HCT116 (cell line): ENCODE measurements around the gene OTOG. TPM values are rescaled to one million over a fixed set of nuclear protein-coding genes. Genes with fewer than 3 reads are reported as not detected.

ENCODE experiments used
- ATAC-seq: fragments of 200-7000 bp; cut with Tn5 transposase; 2 replicates; pipeline ENCODE4 v1.9.1; 2020; ENCODE audit warnings: mild to moderate bottlenecking, moderate library complexity
- BruUV-seq: library from RNA; stranded (reverse); fragments of 400-500 nt; replicated peaks from 2 replicates; lab custom pipeline; 2021; lab: Mats Ljungman, UMichigan
- CTCF ChIA-PET: fragments of 300-600 bp; sonication (Branson Sonifier 250); formaldehyde crosslinking; loops from one replicate; lab custom pipeline; 2021; ENCODE audit warnings: antibody characterized with exemption; lab: Charles Lee
- POLR2A ChIA-PET: fragments of 300-600, 350-600 bp; sonication (Branson Sonifier 250); formaldehyde crosslinking; loops from one replicate; lab custom pipeline; 2021; ENCODE audit warnings: antibody characterized with exemption; lab: Charles Lee
- RAD21 ChIA-PET, 2 experiments: fragments of 300-600 bp; sonication (Branson Sonifier 250); formaldehyde crosslinking; loops; one replicate each; lab custom pipeline; 2023; ENCODE audit warnings: low total read pairs in 2 of 2; ENCODE audit not compliant: uncharacterized antibody in 2 of 2, unreplicated experiment in 2 of 2, low non-redundant PET in 1 of 2; lab: Charles Lee
- DNase-seq: peaks from one replicate; pipeline ENCODE4 v3.0.0-alpha.2; 2010; ENCODE audit warnings: low read depth, low spot score
- H2AFZ ChIP-seq: fragments of 200-600 bp; shearing (Covaris generic), sonication (generic); 2 replicates; pipeline ENCODE4 v1.6.1; 2017; ENCODE audit warnings: low read depth, mixed run types, mixed read lengths, antibody characterized with exemption, low read length; ENCODE audit not compliant: poor library complexity, severe bottlenecking
- H3K27ac ChIP-seq: 2 replicates; pipeline ENCODE4 v1.5.1; 2012; ENCODE audit warnings: low read depth, low read length
- H3K27me3 ChIP-seq: fragments of 200-600 bp; sonication (generic); 2 replicates; pipeline ENCODE4 v1.6.1; 2016; ENCODE audit warnings: mixed run types, low read length, mixed read lengths; ENCODE audit not compliant: insufficient read depth
- H3K36me3 ChIP-seq, 2 experiments: fragments of 200-500 bp in 1 of 2; fragments of 200-600 bp in 1 of 2; sonication (Bioruptor generic) in 1 of 2; sonication (generic) in 1 of 2; 2 replicates each; pipeline versions ENCODE4 v1.5.1 to v1.6.1; 2014 to 2016; ENCODE audit warnings: low read length in 2 of 2, inconsistent platforms in 1 of 2, mixed read lengths in 1 of 2, mixed run types in 1 of 2; ENCODE audit not compliant: insufficient read depth in 2 of 2, control insufficient read depth in 1 of 2
- H3K4me1 ChIP-seq, 2 experiments: fragments of 200-600 bp in 1 of 2; sonication (generic) in 1 of 2; 2 replicates each; pipeline versions ENCODE4 v1.5.1 to v1.6.1; 2012 to 2017; ENCODE audit warnings: low read length in 2 of 2, inconsistent platforms in 1 of 2, mild to moderate bottlenecking in 1 of 2, mixed read lengths in 1 of 2, mixed run types in 1 of 2, moderate library complexity in 1 of 2; ENCODE audit not compliant: insufficient read depth in 2 of 2, control insufficient read depth in 1 of 2
- H3K4me2 ChIP-seq: fragments of 200-600 bp; sonication (generic); 2 replicates; pipeline ENCODE4 v1.6.1; 2017; ENCODE audit warnings: mixed run types, low read length, mixed read lengths
- H3K4me3 ChIP-seq, 2 experiments: fragments of 200-600 bp in 1 of 2; sonication (generic) in 1 of 2; replicated peaks in 1 of 2; 2 replicates each; pipeline ENCODE4 v1.5.1; 2011 to 2016; ENCODE audit warnings: low read length in 2 of 2, control low read depth in 1 of 2, low read depth in 1 of 2, mild to moderate bottlenecking in 1 of 2, mixed read lengths in 1 of 2, mixed run types in 1 of 2
- H3K79me2 ChIP-seq: fragments of 200-600 bp; sonication (generic); 2 replicates; pipeline ENCODE4 v1.6.1; 2017; ENCODE audit warnings: mild to moderate bottlenecking, mixed run types, low read length, moderate library complexity, mixed read lengths; ENCODE audit not compliant: insufficient read depth
- H3K9ac ChIP-seq: fragments of 200-600 bp; sonication (generic); 2 replicates; pipeline ENCODE4 v1.6.1; 2016; ENCODE audit warnings: low read length, mixed read lengths
- H3K9me2 ChIP-seq: fragments of 200-600 bp; sonication (generic), shearing (Covaris generic); 2 replicates; pipeline ENCODE4 v1.6.1; 2017; ENCODE audit warnings: mixed run types, mild to moderate bottlenecking, moderate library complexity; ENCODE audit not compliant: insufficient read depth
- H3K9me3 ChIP-seq, 2 experiments: fragments of 200-500 bp in 1 of 2; fragments of 200-600 bp in 1 of 2; sonication (Bioruptor generic) in 1 of 2; sonication (generic) in 1 of 2; 2 replicates each; pipeline ENCODE4 v1.6.1; 2014 to 2017; ENCODE audit warnings: low read length in 2 of 2, mixed read lengths in 2 of 2, inconsistent platforms in 1 of 2, low read depth in 1 of 2, mild to moderate bottlenecking in 1 of 2, mixed run types in 1 of 2, moderate library complexity in 1 of 2; ENCODE audit not compliant: control insufficient read depth in 1 of 2, insufficient read depth in 1 of 2
- H4K20me1 ChIP-seq: fragments of 200-600 bp; sonication (generic), shearing (Covaris generic); 2 replicates; pipeline ENCODE4 v1.6.1; 2017; ENCODE audit warnings: mixed run types, mild to moderate bottlenecking, moderate library complexity; ENCODE audit not compliant: insufficient read depth
- CBX3 ChIP-seq: IDR thresholded peaks from 2 replicates; pipeline ENCODE4 v1.6.1; 2012; ENCODE audit warnings: low read depth
- CEBPB ChIP-seq: IDR thresholded peaks from 2 replicates; pipeline ENCODE4 v1.6.1; 2012; ENCODE audit warnings: low read depth
- ELF1 ChIP-seq: IDR thresholded peaks from 2 replicates; pipeline ENCODE4 v1.6.1; 2012; ENCODE audit warnings: low read depth, borderline replicate concordance
- EZH2 ChIP-seq: fragments of 200-600 bp; sonication (generic); IDR thresholded peaks from 2 replicates; pipeline ENCODE4 v1.6.1; 2017; ENCODE audit warnings: antibody characterized with exemption, mixed run types
- EZH2phosphoT487 ChIP-seq: fragments of 200-600 bp; IDR thresholded peaks from 2 replicates; pipeline ENCODE4 v1.6.1; 2018; ENCODE audit warnings: antibody characterized with exemption, borderline replicate concordance
- FOSL1 ChIP-seq: IDR thresholded peaks from 2 replicates; pipeline ENCODE4 v1.6.1; 2012; ENCODE audit warnings: low read depth
- JUND ChIP-seq: IDR thresholded peaks from 2 replicates; pipeline ENCODE4 v1.6.1; 2012
- POLR2A ChIP-seq: IDR thresholded peaks from 2 replicates; pipeline ENCODE4 v1.7.0; 2011; ENCODE audit warnings: borderline replicate concordance; ENCODE audit not compliant: insufficient read depth, insufficient read length; ENCODE audit errors: extremely low read depth
- RAD21 ChIP-seq: IDR thresholded peaks from 2 replicates; pipeline ENCODE4 v1.6.1; 2012; ENCODE audit warnings: low read depth, mild to moderate bottlenecking
- SIN3A ChIP-seq: IDR thresholded peaks from 2 replicates; pipeline ENCODE4 v1.6.1; 2012; ENCODE audit warnings: low read depth
- SP1 ChIP-seq: IDR thresholded peaks from 2 replicates; pipeline ENCODE4 v1.6.1; 2012; ENCODE audit warnings: low read depth
- TCF7L2 ChIP-seq: IDR thresholded peaks from 2 replicates; pipeline ENCODE4 v1.7.0; 2011; ENCODE audit warnings: borderline replicate concordance, inconsistent platforms; ENCODE audit not compliant: insufficient read depth, insufficient read length; ENCODE audit errors: extremely low read depth
- ZFX ChIP-seq: fragments of 450-650 bp; IDR thresholded peaks from 2 replicates; pipeline ENCODE4 v1.6.1; 2017
- ZNF274 ChIP-seq: fragments of 200-500 bp; sonication (Bioruptor generic); IDR thresholded peaks from 2 replicates; pipeline ENCODE4 v1.6.1; 2014; ENCODE audit warnings: mild to moderate bottlenecking, low read depth, low read length, inconsistent platforms
- intact Hi-C: fragments of 100-400 bp; cut with micrococcal nuclease; formaldehyde crosslinking; loops from 2 replicates; pipeline ENCODE4 v1.10.0; 2022
- total RNA-seq: library from RNA; stranded (reverse); gene quantifications from one replicate; pipeline ENCODE4 v1.2.1, GENCODE V29; 2021; ENCODE audit not compliant: unreplicated experiment
- TF ChIP-seq, protein P1 (sequence below): IDR thresholded peaks from 2 replicates; pipeline ENCODE4 v1.6.1; 2012
- TF ChIP-seq, protein P2 (sequence below): IDR thresholded peaks from 2 replicates; pipeline ENCODE4 v1.6.1; 2012; ENCODE audit warnings: low read depth
- TF ChIP-seq, protein P3 (sequence below): IDR thresholded peaks from 2 replicates; pipeline ENCODE4 v1.6.1; 2012
- TF ChIP-seq, protein P4 (sequence below), 3 experiments: fragments of 200-600 bp in 1 of 3; sonication (generic) in 1 of 3; IDR thresholded peaks in 2 of 3; conservative IDR thresholded peaks in 1 of 3; 2 replicates each; pipeline ENCODE4 v1.5.1; 2012 to 2017; ENCODE audit warnings: low read depth in 2 of 3, low read length in 2 of 3, antibody characterized with exemption in 1 of 3, borderline replicate concordance in 1 of 3, control low read depth in 1 of 3, mild to moderate bottlenecking in 1 of 3, mixed read lengths in 1 of 3, mixed run types in 1 of 3, moderate library complexity in 1 of 3; ENCODE audit not compliant: insufficient read depth in 1 of 3
- TF ChIP-seq, protein P5 (sequence below): IDR thresholded peaks from 2 replicates; pipeline ENCODE4 v1.6.1; 2011; ENCODE audit warnings: mild to moderate bottlenecking, low read length, moderate library complexity; ENCODE audit not compliant: insufficient replicate concordance; ENCODE audit errors: extremely low read depth

OTOG gene
- total RNA-seq, 1 experiment from 2014 or later: 0.07 TPM

DNA sequence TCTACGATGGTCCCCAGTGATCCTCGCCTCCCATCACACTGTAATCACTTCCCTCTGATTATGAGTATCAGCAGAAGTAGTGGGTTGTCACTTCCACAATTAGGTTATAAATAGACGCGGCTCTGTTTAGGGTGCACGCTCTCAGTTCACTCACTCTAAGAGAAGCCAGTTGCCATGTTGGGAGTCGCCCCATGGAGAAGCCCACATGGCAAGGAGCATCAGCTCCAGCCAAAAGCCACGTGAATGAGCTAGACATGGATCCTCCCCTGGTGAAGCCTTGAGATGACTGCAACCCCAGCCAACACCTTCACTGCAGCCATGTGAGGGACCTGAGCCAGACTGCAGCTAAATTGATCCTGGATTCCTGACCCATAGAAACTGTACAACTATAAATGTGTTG, 145.9 kb downstream of the OTOG start:
- no peaks in the 10 kb centered on the region for H3K9me3 ChIP-seq
- H4K20me1 ChIP-seq: no peaks in the 10 kb centered on the region
- no peak overlapping the region for H2AFZ ChIP-seq
- no peaks in the 10 kb centered on the region for H3K79me2 ChIP-seq
- no peaks in the 10 kb centered on the region for H3K9me2 ChIP-seq
- DNase-seq: no peak
- no peaks in the 10 kb centered on the region for H3K27me3 ChIP-seq
- no peaks in the 10 kb centered on the region for H3K36me3 ChIP-seq
- TF ChIP-seq RAD21 (no peak), SP1 (no peak), EZH2phosphoT487 (no peak), TCF7L2 (no peak), ELF1 (no peak), CBX3 (no peak), POLR2A (no peak), CEBPB (no peak), SIN3A (no peak), ZNF274 (no peak), JUND (no peak), FOSL1 (no peak), EZH2 (no peak), ZFX (no peak)
- TF ChIP-seq, protein P1, sequence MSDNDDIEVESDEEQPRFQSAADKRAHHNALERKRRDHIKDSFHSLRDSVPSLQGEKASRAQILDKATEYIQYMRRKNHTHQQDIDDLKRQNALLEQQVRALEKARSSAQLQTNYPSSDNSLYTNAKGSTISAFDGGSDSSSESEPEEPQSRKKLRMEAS: no peak
- TF ChIP-seq, protein P2, sequence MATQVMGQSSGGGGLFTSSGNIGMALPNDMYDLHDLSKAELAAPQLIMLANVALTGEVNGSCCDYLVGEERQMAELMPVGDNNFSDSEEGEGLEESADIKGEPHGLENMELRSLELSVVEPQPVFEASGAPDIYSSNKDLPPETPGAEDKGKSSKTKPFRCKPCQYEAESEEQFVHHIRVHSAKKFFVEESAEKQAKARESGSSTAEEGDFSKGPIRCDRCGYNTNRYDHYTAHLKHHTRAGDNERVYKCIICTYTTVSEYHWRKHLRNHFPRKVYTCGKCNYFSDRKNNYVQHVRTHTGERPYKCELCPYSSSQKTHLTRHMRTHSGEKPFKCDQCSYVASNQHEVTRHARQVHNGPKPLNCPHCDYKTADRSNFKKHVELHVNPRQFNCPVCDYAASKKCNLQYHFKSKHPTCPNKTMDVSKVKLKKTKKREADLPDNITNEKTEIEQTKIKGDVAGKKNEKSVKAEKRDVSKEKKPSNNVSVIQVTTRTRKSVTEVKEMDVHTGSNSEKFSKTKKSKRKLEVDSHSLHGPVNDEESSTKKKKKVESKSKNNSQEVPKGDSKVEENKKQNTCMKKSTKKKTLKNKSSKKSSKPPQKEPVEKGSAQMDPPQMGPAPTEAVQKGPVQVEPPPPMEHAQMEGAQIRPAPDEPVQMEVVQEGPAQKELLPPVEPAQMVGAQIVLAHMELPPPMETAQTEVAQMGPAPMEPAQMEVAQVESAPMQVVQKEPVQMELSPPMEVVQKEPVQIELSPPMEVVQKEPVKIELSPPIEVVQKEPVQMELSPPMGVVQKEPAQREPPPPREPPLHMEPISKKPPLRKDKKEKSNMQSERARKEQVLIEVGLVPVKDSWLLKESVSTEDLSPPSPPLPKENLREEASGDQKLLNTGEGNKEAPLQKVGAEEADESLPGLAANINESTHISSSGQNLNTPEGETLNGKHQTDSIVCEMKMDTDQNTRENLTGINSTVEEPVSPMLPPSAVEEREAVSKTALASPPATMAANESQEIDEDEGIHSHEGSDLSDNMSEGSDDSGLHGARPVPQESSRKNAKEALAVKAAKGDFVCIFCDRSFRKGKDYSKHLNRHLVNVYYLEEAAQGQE: no peak
- TF ChIP-seq, protein P3, sequence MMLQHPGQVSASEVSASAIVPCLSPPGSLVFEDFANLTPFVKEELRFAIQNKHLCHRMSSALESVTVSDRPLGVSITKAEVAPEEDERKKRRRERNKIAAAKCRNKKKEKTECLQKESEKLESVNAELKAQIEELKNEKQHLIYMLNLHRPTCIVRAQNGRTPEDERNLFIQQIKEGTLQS: no peak
- TF ChIP-seq, protein P4, sequence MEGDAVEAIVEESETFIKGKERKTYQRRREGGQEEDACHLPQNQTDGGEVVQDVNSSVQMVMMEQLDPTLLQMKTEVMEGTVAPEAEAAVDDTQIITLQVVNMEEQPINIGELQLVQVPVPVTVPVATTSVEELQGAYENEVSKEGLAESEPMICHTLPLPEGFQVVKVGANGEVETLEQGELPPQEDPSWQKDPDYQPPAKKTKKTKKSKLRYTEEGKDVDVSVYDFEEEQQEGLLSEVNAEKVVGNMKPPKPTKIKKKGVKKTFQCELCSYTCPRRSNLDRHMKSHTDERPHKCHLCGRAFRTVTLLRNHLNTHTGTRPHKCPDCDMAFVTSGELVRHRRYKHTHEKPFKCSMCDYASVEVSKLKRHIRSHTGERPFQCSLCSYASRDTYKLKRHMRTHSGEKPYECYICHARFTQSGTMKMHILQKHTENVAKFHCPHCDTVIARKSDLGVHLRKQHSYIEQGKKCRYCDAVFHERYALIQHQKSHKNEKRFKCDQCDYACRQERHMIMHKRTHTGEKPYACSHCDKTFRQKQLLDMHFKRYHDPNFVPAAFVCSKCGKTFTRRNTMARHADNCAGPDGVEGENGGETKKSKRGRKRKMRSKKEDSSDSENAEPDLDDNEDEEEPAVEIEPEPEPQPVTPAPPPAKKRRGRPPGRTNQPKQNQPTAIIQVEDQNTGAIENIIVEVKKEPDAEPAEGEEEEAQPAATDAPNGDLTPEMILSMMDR (IDR thresholded peaks at IDR 0.05 in 2 of 3, conservative IDR thresholded peaks at IDR 0.05 in 1 of 3; ENCODE audit: borderline replicate concordance in 1 of 3, insufficient read depth in 1 of 3, low read depth in 2 of 3, low read length in 2 of 3): no peak
- TF ChIP-seq, protein P5, sequence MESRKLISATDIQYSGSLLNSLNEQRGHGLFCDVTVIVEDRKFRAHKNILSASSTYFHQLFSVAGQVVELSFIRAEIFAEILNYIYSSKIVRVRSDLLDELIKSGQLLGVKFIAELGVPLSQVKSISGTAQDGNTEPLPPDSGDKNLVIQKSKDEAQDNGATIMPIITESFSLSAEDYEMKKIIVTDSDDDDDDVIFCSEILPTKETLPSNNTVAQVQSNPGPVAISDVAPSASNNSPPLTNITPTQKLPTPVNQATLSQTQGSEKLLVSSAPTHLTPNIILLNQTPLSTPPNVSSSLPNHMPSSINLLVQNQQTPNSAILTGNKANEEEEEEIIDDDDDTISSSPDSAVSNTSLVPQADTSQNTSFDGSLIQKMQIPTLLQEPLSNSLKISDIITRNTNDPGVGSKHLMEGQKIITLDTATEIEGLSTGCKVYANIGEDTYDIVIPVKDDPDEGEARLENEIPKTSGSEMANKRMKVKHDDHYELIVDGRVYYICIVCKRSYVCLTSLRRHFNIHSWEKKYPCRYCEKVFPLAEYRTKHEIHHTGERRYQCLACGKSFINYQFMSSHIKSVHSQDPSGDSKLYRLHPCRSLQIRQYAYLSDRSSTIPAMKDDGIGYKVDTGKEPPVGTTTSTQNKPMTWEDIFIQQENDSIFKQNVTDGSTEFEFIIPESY: no peak
- no TSS peak for BruUV-seq
- H3K4me1 ChIP-seq: no peaks in the 10 kb centered on the region
- ATAC-seq: no peak
- ChIA-PET POLR2A (interaction anchor here (0.9 kb wide), 1 partner anchor 9 kb away, joined by 3 read pairs; no protein-coding TSS in a partner anchor), RAD21 (no interaction called here), CTCF (no interaction called here)
- no peak overlapping the region for H3K4me3 ChIP-seq
- intact Hi-C loops: no loop called here
- no peak overlapping the region for H3K27ac ChIP-seq
- no peak overlapping the region for H3K9ac ChIP-seq
- no peak overlapping the region for H3K4me2 ChIP-seq
